Keratinocyte (primary cell): ENCODE results near the gene AASDHPPT. TPM values are rescaled to one million over a fixed set of nuclear protein-coding genes. Genes with fewer than 3 reads are reported as not detected.

Experiments
- DNase-seq: peaks from one replicate; pipeline ENCODE4 v3.0.0-alpha.2; 2011; ENCODE audit warnings: low read depth, missing footprints, low spot score
- FAIRE-seq: peaks from 2 replicates; lab custom pipeline; 2011; peaks lifted over from hg19 to GRCh38; lab: Jason Lieb, UNC
- H2AFZ ChIP-seq: 2 replicates; pipeline ENCODE4 v1.6.0; 2012; ENCODE audit warnings: low read length, control low read depth, inconsistent platforms; ENCODE audit not compliant: control insufficient read depth
- H3K27ac ChIP-seq: 2 replicates; pipeline ENCODE4 v1.5.1; 2011; ENCODE audit warnings: low read length; ENCODE audit not compliant: control insufficient read depth, insufficient read depth
- H3K27me3 ChIP-seq: 3 replicates; pipeline ENCODE4 v1.6.0; 2011; ENCODE audit warnings: low read length; ENCODE audit not compliant: control insufficient read depth, insufficient read depth; ENCODE audit errors: extremely low read depth
- H3K36me3 ChIP-seq, 2 experiments: 2 replicates in 1 of 2; 3 replicates in 1 of 2; pipeline ENCODE4 v1.5.1; 2011; ENCODE audit warnings: low read length in 2 of 2, mild to moderate bottlenecking in 1 of 2; ENCODE audit not compliant: control insufficient read depth in 2 of 2, insufficient read depth in 2 of 2; ENCODE audit errors: extremely low read depth in 1 of 2
- H3K4me1 ChIP-seq: 3 replicates; pipeline ENCODE4 v1.5.1; 2011; ENCODE audit warnings: low read length; ENCODE audit not compliant: control insufficient read depth, insufficient read depth; ENCODE audit errors: extremely low read depth
- H3K4me2 ChIP-seq: 3 replicates; pipeline ENCODE4 v1.6.0; 2011; ENCODE audit warnings: low read depth, low read length; ENCODE audit not compliant: control insufficient read depth, insufficient read depth; ENCODE audit errors: extremely low read depth
- H3K4me3 ChIP-seq, 3 experiments: fragments of 200-600 bp in 1 of 3; sonication (generic) in 1 of 3; 2 replicates in 2 of 3; 3 replicates in 1 of 3; pipeline ENCODE4 v1.5.1; 2011 to 2016; ENCODE audit warnings: low read length in 3 of 3, mild to moderate bottlenecking in 3 of 3, control low read depth in 2 of 3, inconsistent platforms in 1 of 3, low read depth in 1 of 3, mixed read lengths in 1 of 3, mixed run types in 1 of 3, moderate library complexity in 1 of 3; ENCODE audit not compliant: control insufficient read depth in 2 of 3, insufficient read depth in 2 of 3; ENCODE audit errors: extremely low read depth in 1 of 3
- H3K79me2 ChIP-seq: 2 replicates; pipeline ENCODE4 v1.6.0; 2012; ENCODE audit warnings: low read length; ENCODE audit not compliant: control insufficient read depth, insufficient read depth
- H3K9ac ChIP-seq: 3 replicates; pipeline ENCODE4 v1.6.0; 2011; ENCODE audit warnings: low read length; ENCODE audit not compliant: control insufficient read depth, insufficient read depth; ENCODE audit errors: extremely low read depth
- H3K9me1 ChIP-seq: 3 replicates; pipeline ENCODE4 v1.6.0; 2011; ENCODE audit warnings: low read length; ENCODE audit not compliant: control insufficient read depth, insufficient read depth; ENCODE audit errors: extremely low read depth
- H3K9me3 ChIP-seq: 2 replicates; pipeline ENCODE4 v1.5.1; 2012; ENCODE audit warnings: low read depth, low read length; ENCODE audit not compliant: control insufficient read depth
- H4K20me1 ChIP-seq: 3 replicates; pipeline ENCODE4 v1.6.0; 2011; ENCODE audit warnings: low read length; ENCODE audit not compliant: control insufficient read depth, insufficient read depth; ENCODE audit errors: extremely low read depth
- EZH2 ChIP-seq: IDR thresholded peaks from one replicate; pipeline ENCODE4 v1.6.1; 2012; ENCODE audit warnings: inconsistent platforms, mild to moderate bottlenecking, low read length, moderate library complexity
- dilution Hi-C: fragments of 300-500 bp; cut with MboI; formaldehyde crosslinking; loops from one replicate; pipeline ENCODE4 v1.7.0; 2020; ENCODE audit warnings: low sequenced_read_pairs; ENCODE audit not compliant: extremely low pct_ligation_motif_present
- polyA plus RNA-seq, 5 experiments: library from polyadenylated mRNA; depleted of rRNA in 3 of 5; stranded (reverse) in 3 of 5; stranded (forward) in 1 of 5; unstranded in 1 of 5; fragments of >200 nt; gene quantifications; 1 replicate in 1 of 5; 2 replicates in 3 of 5; 3 replicates in 1 of 5; pipeline versions ENCODE4 v1.2.1 to v1.2.3, GENCODE V29; 2011 to 2012; ENCODE audit warnings: missing spikeins in 2 of 5, low read depth in 1 of 5, low replicate concordance in 1 of 5
- TF ChIP-seq, protein P1 (sequence below), 3 experiments: IDR thresholded peaks in 1 of 3; conservative IDR thresholded peaks in 1 of 3; optimal IDR thresholded peaks in 1 of 3; 2 replicates in 2 of 3; 3 replicates in 1 of 3; pipeline versions ENCODE3 to v1.5.1; 2011; ENCODE audit warnings: low read length in 3 of 3, mild to moderate bottlenecking in 3 of 3, moderate library complexity in 2 of 3, control low read depth in 1 of 3, inconsistent platforms in 1 of 3; ENCODE audit not compliant: insufficient read depth in 2 of 3; ENCODE audit errors: extremely low read depth in 1 of 3

AASDHPPT gene
- polyA plus RNA-seq, 1 donor (not counting 4 experiments of a cell fraction or from before 2014, with no cell fraction given), result 53.0 TPM

DNA sequence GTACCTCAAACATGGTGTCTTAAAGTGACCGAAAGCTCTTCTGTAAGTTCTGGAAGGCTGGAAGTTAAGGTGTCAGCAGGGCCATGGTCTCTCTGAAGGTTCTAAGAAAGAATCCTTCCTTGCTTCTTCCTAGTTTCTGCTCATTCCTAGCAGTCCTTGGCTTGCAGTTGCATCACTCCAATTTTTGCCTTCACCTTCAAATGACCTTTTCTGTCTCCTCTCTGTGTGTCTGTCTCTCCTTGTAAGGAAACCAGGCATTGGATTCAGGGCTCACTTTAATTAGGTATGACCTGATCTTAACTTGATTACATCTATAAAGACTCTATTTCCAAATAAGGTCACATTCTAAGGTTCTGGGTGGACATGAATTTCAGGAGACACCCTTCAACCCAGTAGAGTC lies 8.7 kb downstream of the AASDHPPT start:
- Histone ChIP-seq H3K27me3 (no peaks in the 10 kb centered on the region), H3K36me3 (peaks cover 3 to 9% of the 10 kb centered on the region in 2 experiments), H3K9ac (no peak overlapping the region), H2AFZ (no peak overlapping the region), H3K79me2 (peaks cover 77% of the 10 kb centered on the region), H3K4me1 (peaks cover 16% of the 10 kb centered on the region), H3K9me1 (no peaks in the 10 kb centered on the region), H3K4me2 (no peak overlapping the region), H4K20me1 (no peaks in the 10 kb centered on the region), H3K4me3 (no peak overlapping the region), H3K9me3 (no peaks in the 10 kb centered on the region), H3K27ac (no peak overlapping the region)
- TF ChIP-seq EZH2, result no peak
- TF ChIP-seq, protein P1, sequence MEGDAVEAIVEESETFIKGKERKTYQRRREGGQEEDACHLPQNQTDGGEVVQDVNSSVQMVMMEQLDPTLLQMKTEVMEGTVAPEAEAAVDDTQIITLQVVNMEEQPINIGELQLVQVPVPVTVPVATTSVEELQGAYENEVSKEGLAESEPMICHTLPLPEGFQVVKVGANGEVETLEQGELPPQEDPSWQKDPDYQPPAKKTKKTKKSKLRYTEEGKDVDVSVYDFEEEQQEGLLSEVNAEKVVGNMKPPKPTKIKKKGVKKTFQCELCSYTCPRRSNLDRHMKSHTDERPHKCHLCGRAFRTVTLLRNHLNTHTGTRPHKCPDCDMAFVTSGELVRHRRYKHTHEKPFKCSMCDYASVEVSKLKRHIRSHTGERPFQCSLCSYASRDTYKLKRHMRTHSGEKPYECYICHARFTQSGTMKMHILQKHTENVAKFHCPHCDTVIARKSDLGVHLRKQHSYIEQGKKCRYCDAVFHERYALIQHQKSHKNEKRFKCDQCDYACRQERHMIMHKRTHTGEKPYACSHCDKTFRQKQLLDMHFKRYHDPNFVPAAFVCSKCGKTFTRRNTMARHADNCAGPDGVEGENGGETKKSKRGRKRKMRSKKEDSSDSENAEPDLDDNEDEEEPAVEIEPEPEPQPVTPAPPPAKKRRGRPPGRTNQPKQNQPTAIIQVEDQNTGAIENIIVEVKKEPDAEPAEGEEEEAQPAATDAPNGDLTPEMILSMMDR (optimal IDR thresholded peaks at IDR 0.05 in 1 of 3, IDR thresholded peaks at IDR 0.05 in 1 of 3, conservative IDR thresholded peaks at IDR 0.05 in 1 of 3; ENCODE audit: extremely low read depth in 1 of 3, insufficient read depth in 2 of 3, low read length in 3 of 3), result no peak
- dilution Hi-C loops, result no loop called here
- DNase-seq (no peak), FAIRE-seq (no peak)

DNA sequence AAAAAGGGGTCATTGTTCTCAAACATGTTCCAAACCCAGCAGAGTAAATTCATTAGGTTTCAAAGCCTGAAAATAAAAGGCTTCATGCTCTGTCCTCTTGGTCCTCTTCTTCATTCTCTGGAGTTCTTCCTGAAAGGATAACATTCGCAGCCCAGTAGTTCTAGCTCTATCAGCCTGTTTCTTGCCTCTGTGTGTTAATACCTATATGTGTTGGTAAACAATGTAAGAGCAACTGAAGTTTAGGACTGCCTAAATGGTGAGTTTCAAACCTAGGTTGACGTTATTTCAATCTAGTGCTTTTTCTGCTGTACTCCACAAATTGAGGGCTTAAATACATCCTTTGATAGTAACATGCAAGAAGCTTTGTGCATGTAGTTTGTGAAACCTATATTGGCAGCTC lies 9.4 kb downstream of the AASDHPPT start:
- no peaks in the 10 kb centered on the region for H3K9me1 ChIP-seq
- peaks cover 3 to 6% of the 10 kb centered on the region in 2 experiments for H3K36me3 ChIP-seq
- H3K4me1 ChIP-seq, result peaks cover 23% of the 10 kb centered on the region
- H4K20me1 ChIP-seq, result no peaks in the 10 kb centered on the region
- peak overlapping the region; percentile 58 for H3K4me2 ChIP-seq
- no peak for DNase-seq
- H3K9ac ChIP-seq, result no peak overlapping the region
- no peaks in the 10 kb centered on the region for H3K27me3 ChIP-seq
- H3K27ac ChIP-seq, result no peak overlapping the region
- no peak for FAIRE-seq
- no peak overlapping the region for H2AFZ ChIP-seq
- H3K4me3 ChIP-seq, result no peak overlapping the region
- no peak for TF ChIP-seq EZH2
- TF ChIP-seq, protein P1 (optimal IDR thresholded peaks at IDR 0.05 in 1 of 3, IDR thresholded peaks at IDR 0.05 in 1 of 3, conservative IDR thresholded peaks at IDR 0.05 in 1 of 3; ENCODE audit: extremely low read depth in 1 of 3, insufficient read depth in 2 of 3, low read length in 3 of 3), result no peak
- no peaks in the 10 kb centered on the region for H3K9me3 ChIP-seq
- H3K79me2 ChIP-seq, result peaks cover 73% of the 10 kb centered on the region
- dilution Hi-C loops, result no loop called here
